ENCODE results near the gene DIRAS3. TPM values are rescaled to one million over a fixed set of nuclear protein-coding genes. Genes with fewer than 3 reads are reported as not detected.
A peak's percentile ranks its signal among the peaks of the same experiment; 100 is the strongest.
"Not testable (repeated sequence)": the region's sequence is repeated elsewhere in the genome, so short reads cannot be mapped to it uniquely, and the experiment has no call there.

The DIRAS3 gene
- total RNA-seq, 1 donor from 2014 or later = 22.9 TPM

DNA sequence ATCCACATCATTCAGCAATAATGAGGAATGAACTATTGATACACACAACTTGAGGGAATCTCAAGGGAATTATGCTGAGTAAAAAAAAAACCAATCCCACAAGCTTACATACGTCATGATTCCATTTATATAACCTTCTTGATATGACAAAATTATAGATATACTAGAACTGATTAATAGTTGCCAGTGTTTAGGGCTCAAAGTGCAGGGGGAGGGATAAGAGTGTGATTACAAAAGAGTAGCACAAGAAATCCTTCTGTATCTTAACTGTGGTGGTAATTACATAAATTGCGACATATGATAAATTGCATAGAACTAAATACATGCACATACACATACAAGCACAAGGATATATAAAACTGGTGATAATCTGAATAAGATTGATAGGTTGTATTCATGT, 13.5 kb downstream of the DIRAS3 start:
- intact Hi-C loops (cut with DNase I) = no loop called here
- DNase-seq (no peak), ATAC-seq (ENCODE audit: poor library complexity) (no peak)

DNA sequence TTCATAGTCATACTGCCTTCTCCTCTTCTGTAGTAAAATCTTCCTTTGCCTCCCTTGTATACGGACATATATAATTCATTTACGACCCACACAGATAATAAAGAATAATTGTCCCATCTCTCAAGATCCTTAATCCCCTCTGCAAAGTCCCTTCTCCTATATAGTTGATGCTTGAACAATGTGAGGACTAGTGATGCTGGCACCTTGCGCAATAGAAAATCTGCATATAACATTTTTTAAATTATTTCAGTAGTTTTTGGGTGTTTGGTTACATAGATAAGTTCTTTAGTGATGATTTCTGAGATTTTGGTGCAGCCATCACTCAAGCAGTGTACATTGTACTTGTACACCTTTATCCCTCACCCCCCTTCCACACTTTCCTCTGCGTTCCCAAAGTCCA, 21.0 kb downstream of the DIRAS3 start:
- no peak for ATAC-seq (ENCODE audit: poor library complexity)
- intact Hi-C loops (cut with DNase I) = no loop called here

DNA sequence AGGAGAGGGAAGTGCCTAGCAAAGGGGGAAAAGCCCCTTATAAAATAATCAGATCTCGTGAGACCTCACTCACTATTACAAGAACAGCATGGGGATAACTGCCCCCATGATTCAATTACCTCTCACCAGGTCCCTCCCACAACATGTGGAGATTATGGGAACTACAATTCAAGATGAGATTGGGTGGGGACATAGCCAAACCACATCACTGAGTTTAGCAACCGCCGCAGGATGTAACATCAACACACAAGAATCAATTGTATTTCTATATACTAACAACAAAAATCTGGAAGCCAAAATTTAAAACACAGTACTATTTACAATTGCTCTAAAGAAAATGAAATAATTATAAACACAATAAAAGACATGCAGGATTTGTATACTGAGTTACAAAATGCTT, 21.9 kb downstream of the DIRAS3 start:
- ATAC-seq (ENCODE audit: poor library complexity) (no peak), DNase-seq (no peak)
- intact Hi-C loops (cut with DNase I) = no loop called here

More for the DNA sequence above, 21.0 kb downstream of the DIRAS3 start:
- DNase-seq = no peak

DNA sequence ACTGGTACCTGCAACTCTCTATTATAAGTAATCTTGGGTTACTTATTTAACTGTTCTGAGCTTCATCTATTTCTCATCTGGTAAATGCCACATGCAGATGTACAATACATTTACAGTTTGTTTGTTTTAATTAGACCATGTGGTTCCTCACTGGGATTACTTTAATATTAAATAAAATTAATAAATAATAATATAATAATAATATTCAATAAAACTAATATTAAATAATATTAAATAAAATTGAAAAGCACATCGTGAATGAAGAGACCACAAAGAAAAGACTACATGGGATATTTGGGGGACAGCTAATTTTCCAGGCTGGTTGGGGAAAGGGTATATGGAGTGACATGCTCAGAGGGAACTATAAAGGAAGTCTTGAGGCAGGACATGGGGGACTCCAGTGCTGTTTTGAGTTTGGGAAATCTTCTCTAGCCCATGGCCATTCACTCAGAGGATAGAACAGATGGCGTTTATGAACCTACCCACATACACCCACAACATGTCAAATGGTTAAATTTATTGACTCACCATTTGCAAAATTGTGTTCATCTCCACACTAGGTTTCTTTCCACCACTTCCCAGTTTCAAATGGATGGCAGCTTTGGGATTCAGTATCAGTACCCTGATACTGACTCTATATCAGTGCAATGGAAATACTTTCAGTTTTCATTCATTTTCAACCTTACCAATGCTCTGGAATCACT, 25.6 kb downstream of the DIRAS3 start:
- DNase-seq = no peak
- intact Hi-C loops (cut with DNase I) = no loop called here
- ATAC-seq (ENCODE audit: poor library complexity) = no peak

DNA sequence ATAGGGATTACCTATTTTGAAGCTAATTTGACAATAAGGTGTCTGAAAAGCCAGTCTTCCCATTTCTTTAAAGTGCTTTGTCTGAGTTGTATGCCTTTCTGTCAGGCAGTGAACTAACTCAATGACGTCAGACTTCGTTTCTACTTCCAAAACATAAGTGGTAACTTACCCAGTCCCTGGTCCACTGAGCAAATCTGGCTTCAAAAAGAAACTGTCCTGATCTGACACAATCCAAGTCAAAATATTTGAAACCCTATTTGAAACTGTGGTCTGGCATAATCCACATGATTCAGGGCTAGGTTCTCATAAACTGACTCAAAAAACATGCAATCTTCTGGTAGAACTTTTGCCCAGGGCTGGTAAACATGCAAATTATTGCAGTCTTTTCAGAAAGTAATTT, 34.0 kb downstream of the DIRAS3 start:
- ATAC-seq (ENCODE audit: poor library complexity) (peak; percentile 30), DNase-seq (no peak)
- intact Hi-C loops (cut with DNase I) = no loop called here

DNA sequence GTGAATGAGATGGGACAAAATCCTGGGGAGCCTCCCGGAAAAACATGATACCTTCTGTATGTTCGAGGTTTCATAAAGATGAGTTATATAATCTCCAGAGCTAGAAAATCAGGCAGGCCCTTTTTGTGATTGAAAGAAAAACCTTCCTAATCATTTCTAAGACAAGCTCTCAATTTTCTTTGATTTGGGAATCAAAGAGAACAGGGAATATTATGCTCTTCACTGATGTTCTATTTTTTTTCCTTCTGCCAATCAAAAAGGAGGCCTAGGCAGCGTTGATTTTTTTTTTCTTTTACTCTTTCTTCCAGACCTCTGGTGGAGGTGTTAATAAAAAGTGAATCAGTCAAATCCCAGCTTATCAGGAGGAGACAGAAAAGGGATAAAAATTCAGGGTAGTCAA, 34.5 kb downstream of the DIRAS3 start:
- intact Hi-C loops (cut with DNase I) = no loop called here
- no peak for DNase-seq
- no peak for ATAC-seq (ENCODE audit: poor library complexity)

DNA sequence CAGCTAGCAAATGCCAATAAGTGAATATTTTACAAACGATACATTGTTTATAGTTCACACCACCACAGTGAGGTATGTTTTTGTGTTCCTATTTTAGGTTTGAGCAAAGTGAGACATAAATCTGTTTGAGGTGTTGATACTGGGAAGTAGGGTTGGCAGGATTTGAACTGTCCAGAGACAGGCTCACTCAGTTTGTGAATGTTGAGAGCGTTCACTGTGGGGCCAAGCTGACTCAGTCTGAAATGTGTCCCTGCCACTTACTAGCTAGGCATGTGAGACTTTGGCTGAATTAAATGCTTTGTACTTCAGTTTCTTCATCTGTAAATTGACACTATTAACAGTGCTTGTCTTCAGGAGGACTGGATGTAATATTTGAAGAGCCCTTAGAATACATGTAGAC, 35.1 kb downstream of the DIRAS3 start:
- intact Hi-C loops (cut with DNase I) = no loop called here
- ATAC-seq (ENCODE audit: poor library complexity) = peak; percentile 91

DNA sequence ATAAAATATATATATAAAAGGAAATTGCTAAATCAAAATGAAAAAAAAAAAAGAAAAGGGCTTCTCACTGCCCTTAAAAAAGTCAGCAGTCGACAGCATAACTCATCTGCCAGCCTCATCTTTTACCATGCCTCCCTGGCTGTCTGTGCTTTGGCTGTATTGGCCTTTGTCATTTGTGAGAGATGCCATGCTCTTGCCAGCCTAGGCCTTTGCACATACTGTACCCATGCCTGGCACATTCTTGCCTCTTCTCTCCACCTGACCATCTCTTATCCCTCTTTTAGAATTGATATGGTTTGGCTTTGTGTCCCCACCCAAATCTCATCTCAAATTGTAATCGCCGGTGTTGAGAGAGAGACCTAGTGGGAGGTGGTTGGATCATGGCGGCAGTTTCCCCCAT, 37.1 kb downstream of the DIRAS3 start:
- intact Hi-C loops (cut with DNase I) = loop anchor here (5.0 kb wide), 1 partner anchor 161 kb away; no protein-coding TSS in a partner anchor
- no peak for DNase-seq
- peak; percentile 65 for ATAC-seq (ENCODE audit: poor library complexity)

More for the DNA sequence above, 35.1 kb downstream of the DIRAS3 start:
- no peak for DNase-seq

DNA sequence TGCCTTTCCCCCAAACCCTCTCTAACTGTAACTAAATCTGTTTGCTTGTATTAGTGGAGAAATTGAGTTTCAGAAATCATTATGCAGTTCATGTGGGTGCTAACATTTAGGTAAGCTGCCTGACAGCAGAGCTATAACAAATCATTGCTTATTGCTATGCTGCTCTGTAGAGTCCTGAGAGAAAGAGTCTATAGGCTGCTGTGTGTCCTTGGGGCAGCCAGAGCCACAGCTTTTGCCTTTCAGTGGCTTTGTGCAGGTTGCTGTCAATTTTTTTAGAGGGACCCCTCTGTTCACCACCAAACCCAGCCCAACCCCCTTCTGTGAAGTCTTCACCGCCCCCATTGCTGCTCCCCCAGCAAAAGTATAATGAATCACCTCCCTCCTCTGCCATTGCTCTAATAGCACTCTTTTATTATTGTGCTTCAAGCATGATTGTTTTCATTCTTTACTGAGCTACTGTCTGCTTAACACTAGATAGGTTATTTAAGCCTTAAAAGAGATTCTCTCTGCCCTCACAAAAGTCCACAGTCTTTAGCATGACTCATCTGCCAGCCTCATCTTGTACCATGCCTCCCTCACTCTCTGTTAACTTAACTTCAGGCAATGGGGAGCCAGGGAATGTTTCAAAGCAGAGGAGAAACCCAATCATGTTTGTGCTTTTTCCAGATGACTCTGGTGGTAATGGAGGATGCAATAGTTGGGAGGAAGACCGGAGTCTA, 38.6 kb downstream of the DIRAS3 start:
- DNase-seq (no peak), ATAC-seq (ENCODE audit: poor library complexity) (no peak)
- intact Hi-C loops (cut with DNase I) = loop anchor here (5.0 kb wide), 1 partner anchor 160 kb away; no protein-coding TSS in a partner anchor

DNA sequence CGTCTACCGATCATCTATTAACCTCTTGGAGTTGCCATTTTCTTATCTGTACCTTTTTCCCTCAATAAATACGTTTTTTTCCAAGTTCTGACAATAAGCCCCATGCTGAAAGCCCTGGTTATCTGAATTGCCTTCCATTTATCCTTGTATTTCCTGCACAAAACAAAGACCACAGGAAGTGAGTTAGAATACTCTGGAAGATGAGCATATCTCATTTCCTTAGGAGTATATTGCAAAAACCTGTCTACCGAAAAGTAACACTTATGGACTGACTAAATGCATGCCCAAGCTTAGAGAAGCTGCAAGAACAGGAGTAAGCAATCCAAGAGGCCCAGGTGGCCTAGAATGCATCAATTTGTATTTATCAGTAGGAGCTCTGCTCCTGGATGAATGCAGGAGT, 39.9 kb downstream of the DIRAS3 start:
- intact Hi-C loops (cut with DNase I) = loop anchor here (5.0 kb wide), 1 partner anchor 158 kb away; no protein-coding TSS in a partner anchor
- ATAC-seq (ENCODE audit: poor library complexity) = no peak
- DNase-seq = no peak

DNA sequence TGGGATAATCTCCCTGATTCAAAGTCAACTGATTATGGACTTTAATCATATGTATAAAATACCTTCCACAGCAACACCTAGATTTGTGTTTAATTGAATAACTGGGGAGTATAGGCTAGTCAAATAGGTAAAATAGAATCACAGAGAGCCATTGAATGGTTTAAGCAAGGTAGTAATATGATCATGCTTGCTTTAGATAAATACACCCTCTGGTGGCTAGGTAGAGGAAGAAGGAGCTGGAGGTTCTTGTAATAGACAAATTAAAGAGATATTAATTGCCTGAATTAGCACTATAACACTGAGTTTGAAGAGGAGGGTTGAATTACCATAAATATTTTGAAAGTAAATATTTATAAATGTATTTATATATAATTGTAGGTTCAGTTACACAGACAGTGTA, 40.3 kb downstream of the DIRAS3 start:
- intact Hi-C loops (cut with DNase I) = loop anchor here (5.0 kb wide), 1 partner anchor 158 kb away; no protein-coding TSS in a partner anchor
- DNase-seq (no peak), ATAC-seq (ENCODE audit: poor library complexity) (peak; percentile 74)

DNA sequence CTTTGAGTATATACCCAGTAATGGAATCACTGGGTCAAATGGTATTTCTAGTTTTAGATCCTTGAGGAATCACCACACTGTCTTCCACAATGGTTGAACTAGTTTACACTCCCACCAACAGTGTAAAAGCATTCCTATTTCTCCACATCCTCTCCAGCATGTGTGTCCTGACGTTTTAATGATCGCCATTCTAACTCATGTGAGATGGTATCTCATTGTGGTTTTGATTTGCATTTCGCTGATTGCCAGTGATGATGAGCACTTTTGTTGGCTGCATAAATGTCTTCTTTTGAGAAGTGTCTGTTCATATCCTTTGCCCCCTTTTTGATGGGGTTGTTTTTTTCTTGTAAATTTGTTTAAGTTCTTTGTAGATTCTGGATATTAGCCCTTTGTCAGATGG, 46.8 kb downstream of the DIRAS3 start:
- ATAC-seq (ENCODE audit: poor library complexity); DNase-seq; intact Hi-C loops (cut with DNase I): not testable (repeated sequence)

DNA sequence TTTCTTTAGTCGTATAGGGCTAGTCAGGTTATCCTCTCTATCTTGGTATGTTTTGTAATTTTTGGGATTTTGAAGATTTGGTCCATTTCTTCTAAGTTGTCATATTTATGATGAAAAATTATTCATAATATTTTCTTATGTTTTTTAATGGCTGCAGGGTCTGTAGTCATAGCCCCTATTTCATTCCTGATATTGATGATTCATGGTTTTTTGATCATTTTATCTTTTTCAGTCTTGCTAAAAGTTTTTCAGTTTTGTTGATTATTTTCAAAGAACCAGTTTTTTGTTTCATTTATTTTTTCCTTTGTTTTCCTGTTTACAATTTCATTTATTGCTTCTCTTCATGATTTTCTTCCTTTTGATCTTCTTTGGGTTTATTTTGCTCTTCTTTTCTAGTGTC, 50.2 kb downstream of the DIRAS3 start:
- ATAC-seq (ENCODE audit: poor library complexity) = no peak
- DNase-seq = no peak
- intact Hi-C loops (cut with DNase I) = no loop called here

DNA sequence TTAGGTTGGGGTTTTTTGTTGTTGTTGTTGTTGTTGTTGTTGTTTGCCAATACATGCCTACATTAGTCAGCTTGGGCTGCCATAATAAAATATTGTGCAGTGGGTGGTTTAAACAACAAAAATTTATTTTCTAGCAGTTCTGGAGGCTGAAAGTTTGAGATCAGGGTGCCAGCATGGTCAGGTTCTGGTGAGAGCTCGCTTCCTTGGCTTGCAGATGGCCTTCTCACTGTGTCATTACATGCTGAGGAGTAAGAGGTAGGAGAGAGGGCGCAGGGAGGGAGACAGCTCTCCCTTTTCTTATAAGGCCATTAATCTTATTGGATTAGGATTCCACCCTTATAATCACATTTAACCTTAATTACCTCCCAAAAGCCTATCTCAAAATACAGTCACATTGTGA, 52.7 kb downstream of the DIRAS3 start:
- no peak for ATAC-seq (ENCODE audit: poor library complexity)
- no peak for DNase-seq
- intact Hi-C loops (cut with DNase I) = no loop called here

Other genes starting within 250 kb of the DIRAS3 start
- 31.9 TPM for gene GNG12, start 217.2 kb downstream of the DIRAS3 start, total RNA-seq
- 93.2 TPM for gene WLS, start 181.9 kb upstream of the DIRAS3 start, total RNA-seq